Heart left ventricle (tissue), 13 donors: ENCODE results near the gene TNPO2.

ENCODE experiments used
- CTCF ChIP-seq, 12 donors: fragments of 200-600 bp; sonication (generic) in 4 of 12; IDR thresholded peaks; one replicate each; pipeline versions ENCODE4 v1.5.0 to v1.8.0; 2018 to 2022; ENCODE audit warnings: antibody characterized with exemption in 12 of 12, mild to moderate bottlenecking in 5 of 12
- POLR2A ChIP-seq, 2 donors: fragments of 450-650 bp; IDR thresholded peaks; one replicate each; pipeline ENCODE4 v1.6.1; 2017; ENCODE audit warnings: antibody characterized with exemption in 2 of 2, mild to moderate bottlenecking in 2 of 2, moderate library complexity in 2 of 2
- donor health status: ischemic (EF 13 %, LVEDD 7.1; RV severe dilation, severe dysfunction).
- donor health status: DM: no; HTN: yes; CAD: no.
- donor health status: DM: no; HTN: no; CAD: no.
- donor health status: ischemic (EF 25% LVEDD 6.9; RV normal size, moderate dysfunction).
- donor health status: ischemic (EF 25% LVEDD 5.7; RV mildly dilated, moderate dysfunction).
- donor health status: ischemic (EF 35%, LVEDD 5.7; RV mildly dilated, moderate dysfunction).
- donor health status: nonischemic (EF 11% LVEDD 7.7; RV severe dilation, severe dysfunction).
- donor health status: DM: yes; HTN: yes; CAD: no.
- donor health status: PGD.
- donor health status: ischemic (EF 29% LVEDD 5.4; RV normal size, mild dysfunction).
- donor health status: nonischemic (EF 23%, LVEDD 6.1; RV moderate dilation, normal function).

GRCh38 chr19:12715102-12715501 lies 8.6 kb downstream of the TNPO2 start:
- TF ChIP-seq CTCF (IDR thresholded peaks at IDR 0.05) (no peak), POLR2A (IDR thresholded peaks at IDR 0.05) (no peak)
